Muscle of leg (tissue), 11 donors: ENCODE data around the gene SH3BP4. TPM values are rescaled to one million over a fixed set of nuclear protein-coding genes. Genes with fewer than 3 reads are reported as not detected.

Source experiments
- DNase-seq: peaks from one replicate; pipeline ENCODE4 v3.0.0; 2013
- H3K27ac ChIP-seq: one replicate; pipeline ENCODE4 v1.5.1; 2013; ENCODE audit warnings: mild to moderate bottlenecking, low read length, control low read depth
- H3K27me3 ChIP-seq: one replicate; pipeline ENCODE4 v1.6.1; 2013; ENCODE audit warnings: low read length; ENCODE audit not compliant: control insufficient read depth, insufficient read depth
- H3K36me3 ChIP-seq: one replicate; pipeline ENCODE4 v1.6.1; 2013; ENCODE audit warnings: low read length; ENCODE audit not compliant: control insufficient read depth, insufficient read depth
- H3K4me1 ChIP-seq: one replicate; pipeline ENCODE4 v1.6.1; 2013; ENCODE audit warnings: low read length; ENCODE audit not compliant: control insufficient read depth, insufficient read depth
- H3K4me3 ChIP-seq: one replicate; pipeline ENCODE4 v1.5.1; 2013; ENCODE audit warnings: low read length, control low read depth
- H3K9me3 ChIP-seq: replicated peaks from 2 replicates; pipeline ENCODE4 v1.6.1; 2013; ENCODE audit warnings: low read depth, low read length; ENCODE audit not compliant: control insufficient read depth
- WGBS: methylation state at CpG from one replicate; pipeline ENCODE4 v1.1.5; 2013; ENCODE audit warnings: missing lambda C conversion rate; ENCODE audit not compliant: insufficient coverage; 5-methylcytosine and 5-hydroxymethylcytosine counted together
- polyA plus RNA-seq, 8 donors: library from polyadenylated mRNA; unstranded; fragments of 120-200 nt; gene quantifications; one replicate each; pipeline versions ENCODE4 v1.2.1 to v1.2.3, GENCODE V29; 2013; ENCODE audit warnings: inconsistent platforms in 1 of 8, low replicate concordance in 1 of 8; ENCODE audit not compliant: insufficient read length in 8 of 8, insufficient read depth in 1 of 8
- total RNA-seq: library from RNA; stranded (reverse); fragments of 120-200 nt; gene quantifications from one replicate; pipeline ENCODE4 v1.2.4, GENCODE V29; 2013

The SH3BP4 gene
- total and polyA plus RNA-seq, 9 donors, result 10.2 to 20.4 (median 14.8) TPM

DNA sequence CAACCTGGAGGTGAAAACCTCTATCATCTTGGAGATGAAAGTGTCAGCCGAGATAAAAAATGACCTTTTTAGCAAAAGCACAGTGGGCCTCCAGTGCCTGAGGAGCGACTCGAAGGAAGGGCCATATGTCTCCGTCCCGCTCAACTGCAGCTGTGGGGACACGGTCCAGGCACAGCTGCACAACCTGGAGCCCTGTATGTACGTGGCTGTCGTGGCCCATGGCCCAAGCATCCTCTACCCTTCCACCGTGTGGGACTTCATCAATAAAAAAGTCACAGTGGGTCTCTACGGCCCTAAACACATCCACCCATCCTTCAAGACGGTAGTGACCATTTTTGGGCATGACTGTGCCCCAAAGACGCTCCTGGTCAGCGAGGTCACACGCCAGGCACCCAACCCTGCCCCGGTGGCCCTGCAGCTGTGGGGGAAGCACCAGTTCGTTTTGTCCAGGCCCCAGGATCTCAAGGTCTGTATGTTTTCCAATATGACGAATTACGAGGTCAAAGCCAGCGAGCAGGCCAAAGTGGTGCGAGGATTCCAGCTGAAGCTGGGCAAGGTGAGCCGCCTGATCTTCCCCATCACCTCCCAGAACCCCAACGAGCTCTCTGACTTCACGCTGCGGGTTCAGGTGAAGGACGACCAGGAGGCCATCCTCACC lies 90.2 kb downstream of the SH3BP4 start:
- H3K27me3 ChIP-seq, result no peaks in the 10 kb centered on the region
- no peak overlapping the region for H3K4me3 ChIP-seq
- DNase-seq, result no peak
- 93% methylated on average over 25 of the region's 25 CpGs for WGBS
- no peaks in the 10 kb centered on the region for H3K9me3 ChIP-seq
- H3K27ac ChIP-seq, result no peak overlapping the region
- peaks cover 33% of the 10 kb centered on the region for H3K36me3 ChIP-seq
- no peaks in the 10 kb centered on the region for H3K4me1 ChIP-seq

DNA sequence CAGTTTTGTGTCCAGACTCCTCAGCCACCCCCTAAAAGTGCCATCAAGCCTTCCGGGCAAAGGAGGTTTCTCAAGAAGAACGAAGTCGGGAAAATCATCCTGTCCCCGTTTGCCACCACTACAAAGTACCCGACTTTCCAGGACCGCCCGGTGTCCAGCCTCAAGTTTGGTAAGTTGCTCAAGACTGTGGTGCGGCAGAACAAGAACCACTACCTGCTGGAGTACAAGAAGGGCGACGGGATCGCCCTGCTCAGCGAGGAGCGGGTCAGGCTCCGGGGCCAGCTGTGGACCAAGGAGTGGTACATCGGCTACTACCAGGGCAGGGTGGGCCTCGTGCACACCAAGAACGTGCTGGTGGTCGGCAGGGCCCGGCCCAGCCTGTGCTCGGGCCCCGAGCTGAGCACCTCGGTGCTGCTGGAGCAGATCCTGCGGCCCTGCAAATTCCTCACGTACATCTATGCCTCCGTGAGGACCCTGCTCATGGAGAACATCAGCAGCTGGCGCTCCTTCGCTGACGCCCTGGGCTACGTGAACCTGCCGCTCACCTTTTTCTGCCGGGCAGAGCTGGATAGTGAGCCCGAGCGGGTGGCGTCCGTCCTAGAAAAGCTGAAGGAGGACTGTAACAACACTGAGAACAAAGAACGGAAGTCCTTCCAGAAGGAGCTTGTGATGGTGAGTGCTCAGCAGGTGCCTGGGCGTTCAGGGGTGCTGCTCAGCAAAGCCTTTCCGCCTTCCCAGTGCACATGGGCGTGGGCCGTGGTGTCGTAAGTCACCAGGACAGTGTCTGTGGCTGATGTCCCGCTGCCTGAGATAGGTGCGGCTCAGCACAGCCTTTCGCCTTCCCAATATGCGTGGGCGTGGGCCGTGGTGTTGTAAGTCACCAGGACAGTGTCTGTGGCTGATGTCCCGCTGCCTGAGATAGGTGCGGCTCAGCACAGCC lies 91.0 kb downstream of the SH3BP4 start:
- no peak for DNase-seq
- no peaks in the 10 kb centered on the region for H3K4me1 ChIP-seq
- peaks cover 34% of the 10 kb centered on the region for H3K36me3 ChIP-seq
- no peaks in the 10 kb centered on the region for H3K9me3 ChIP-seq
- H3K4me3 ChIP-seq, result no peak overlapping the region
- no peaks in the 10 kb centered on the region for H3K27me3 ChIP-seq
- WGBS, result 96% methylated on average over 35 of the region's 49 CpGs
- no peak overlapping the region for H3K27ac ChIP-seq

DNA sequence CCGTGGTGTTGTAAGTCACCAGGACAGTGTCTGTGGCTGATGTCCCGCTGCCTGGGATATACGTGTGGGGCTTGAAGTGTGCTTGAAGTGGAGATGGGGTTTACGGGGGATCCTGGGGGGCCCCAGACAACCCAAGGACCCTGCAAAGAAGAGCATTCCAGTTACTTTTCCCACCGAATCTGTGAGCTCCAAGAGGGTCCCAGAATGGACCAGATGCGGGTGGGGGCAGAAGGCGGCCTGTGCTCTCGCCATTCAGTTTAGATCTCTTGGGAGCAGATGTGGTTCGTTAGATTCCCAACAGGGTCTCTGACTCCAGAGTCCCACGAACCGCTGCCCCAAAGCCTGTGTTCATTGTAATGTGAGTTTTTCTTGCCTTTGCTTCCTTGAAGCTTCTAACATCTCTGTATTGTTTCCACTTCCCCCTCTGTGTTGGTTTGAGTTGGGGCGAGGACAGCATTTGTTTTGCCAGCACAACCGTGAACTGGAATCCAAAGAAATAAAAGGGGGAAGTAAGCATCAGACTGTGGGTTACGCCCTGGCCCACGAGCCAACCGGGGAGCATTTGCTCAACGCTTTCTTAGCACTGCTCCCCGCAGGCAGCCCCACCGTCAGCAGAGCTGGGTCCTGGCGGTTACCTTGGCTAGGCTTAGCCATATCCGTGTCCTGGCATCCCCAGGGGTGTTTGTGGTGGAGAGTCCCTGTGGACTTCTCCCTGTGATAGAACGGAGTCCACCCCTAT lies 92.1 kb downstream of the SH3BP4 start:
- Histone ChIP-seq H3K27ac (no peak overlapping the region), H3K4me1 (peaks cover 10% of the 10 kb centered on the region), H3K36me3 (peaks cover 34% of the 10 kb centered on the region), H3K4me3 (no peak overlapping the region), H3K9me3 (no peaks in the 10 kb centered on the region), H3K27me3 (no peaks in the 10 kb centered on the region)
- no peak for DNase-seq
- WGBS, result 73% methylated on average over 11 of the region's 22 CpGs

DNA sequence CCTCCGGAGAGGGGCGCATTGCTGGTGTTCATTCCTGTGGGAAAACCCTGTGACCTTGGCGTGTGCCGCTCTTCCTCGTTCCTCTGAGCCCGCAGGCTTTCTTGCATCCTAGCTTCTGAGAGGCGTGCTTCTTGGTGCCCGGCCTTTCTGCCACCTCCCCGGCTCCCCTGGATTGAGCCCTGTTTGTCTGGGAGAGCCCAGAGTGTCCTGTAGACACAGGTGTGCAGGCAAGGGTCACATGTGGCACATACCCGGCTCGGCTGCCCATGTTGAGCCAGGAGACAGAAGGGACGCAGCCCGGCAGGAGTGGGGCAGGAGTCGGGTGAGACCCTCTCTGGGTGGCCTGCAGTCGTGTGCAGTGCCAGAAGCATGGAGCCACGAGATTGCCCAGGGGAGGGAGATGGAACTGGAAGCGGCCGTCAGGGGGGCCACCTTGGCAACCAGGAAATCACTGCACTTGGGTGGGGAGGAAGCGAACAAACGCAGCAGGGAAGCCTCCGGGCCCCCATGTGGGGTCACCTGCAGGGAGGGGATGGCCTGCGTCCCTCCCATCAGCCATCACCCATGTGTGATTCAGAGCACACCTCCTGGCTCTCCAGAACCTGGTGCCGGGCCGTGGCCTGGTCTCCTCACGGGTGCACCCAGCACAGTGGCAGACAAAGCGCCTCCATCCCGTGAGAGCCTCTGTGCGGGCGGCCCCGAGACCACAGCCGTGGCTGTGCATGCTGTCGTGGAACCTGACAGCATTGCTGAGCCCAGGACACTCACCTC lies 92.9 kb downstream of the SH3BP4 start:
- no peaks in the 10 kb centered on the region for H3K27me3 ChIP-seq
- peaks cover 14% of the 10 kb centered on the region for H3K4me1 ChIP-seq
- DNase-seq, result no peak
- no peak overlapping the region for H3K27ac ChIP-seq
- no peak overlapping the region for H3K4me3 ChIP-seq
- WGBS, result 75% methylated on average over 32 of the region's 32 CpGs
- peaks cover 34% of the 10 kb centered on the region for H3K36me3 ChIP-seq
- H3K9me3 ChIP-seq, result no peaks in the 10 kb centered on the region

- DNase-seq, result no peak
- H3K9me3 ChIP-seq, result no peaks in the 10 kb centered on the region
- no peak overlapping the region for H3K27ac ChIP-seq
- no peaks in the 10 kb centered on the region for H3K27me3 ChIP-seq
- peaks cover 19% of the 10 kb centered on the region for H3K4me1 ChIP-seq
- WGBS, result 67% methylated on average over 7 of the region's 15 CpGs
- H3K4me3 ChIP-seq, result no peak overlapping the region
- peaks cover 33% of the 10 kb centered on the region for H3K36me3 ChIP-seq
Measured at GRCh38 chr2:235045336-235045972, 93.6 kb downstream of the SH3BP4 start.

- H3K9me3 ChIP-seq, result no peaks in the 10 kb centered on the region
- peaks cover 28% of the 10 kb centered on the region for H3K36me3 ChIP-seq
- peaks cover 24% of the 10 kb centered on the region for H3K4me1 ChIP-seq
- 88% methylated on average over 8 of the region's 9 CpGs for WGBS
- no peak for DNase-seq
- H3K27me3 ChIP-seq, result no peaks in the 10 kb centered on the region
- H3K27ac ChIP-seq, result no peak overlapping the region
- no peak overlapping the region for H3K4me3 ChIP-seq
Measured at GRCh38 chr2:235045973-235046343, 94.1 kb downstream of the SH3BP4 start.

DNA sequence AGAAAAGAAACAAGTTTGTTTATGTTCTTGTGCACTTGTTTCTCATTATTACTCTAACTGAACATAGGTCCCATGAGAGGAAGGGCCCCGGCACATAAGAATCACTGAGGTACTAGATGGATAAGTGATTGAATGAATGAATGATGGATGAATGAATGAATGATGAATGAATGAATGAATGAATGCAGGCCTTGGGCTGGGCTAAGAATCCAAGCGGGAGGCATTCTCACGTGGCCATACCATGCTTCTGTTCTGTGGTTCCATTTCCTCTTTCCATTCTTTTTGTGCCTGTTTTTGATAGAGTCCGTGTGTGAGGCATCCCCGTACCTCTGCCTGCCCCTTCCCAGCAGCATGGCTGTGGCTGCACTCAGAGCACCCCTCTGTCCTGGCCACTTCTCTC lies 94.8 kb downstream of the SH3BP4 start:
- no peaks in the 10 kb centered on the region for H3K27me3 ChIP-seq
- peaks cover 22% of the 10 kb centered on the region for H3K36me3 ChIP-seq
- peaks cover 30% of the 10 kb centered on the region for H3K4me1 ChIP-seq
- DNase-seq, result no peak
- no peaks in the 10 kb centered on the region for H3K9me3 ChIP-seq
- no peak overlapping the region for H3K27ac ChIP-seq
- WGBS, result 89% methylated on average over 4 of the region's 5 CpGs
- H3K4me3 ChIP-seq, result no peak overlapping the region

- no peak for DNase-seq
- 82% methylated on average over 24 of the region's 24 CpGs for WGBS
Measured at GRCh38 chr2:235047171-235048160, 95.6 kb downstream of the SH3BP4 start.

More at GRCh38 chr2:235047171-235048160, 95.6 kb downstream of the SH3BP4 start:
- Histone ChIP-seq H3K4me3 (no peak overlapping the region), H3K4me1 (peaks cover 39% of the 10 kb centered on the region), H3K27me3 (no peaks in the 10 kb centered on the region), H3K27ac (no peak overlapping the region), H3K36me3 (peaks cover 17% of the 10 kb centered on the region), H3K9me3 (no peaks in the 10 kb centered on the region)
